Measurements from ENCODE around the gene BRMS1.
"Not testable (repeated sequence)": the region's sequence is repeated elsewhere in the genome, so short reads cannot be mapped to it uniquely, and the experiment has no call there.

GRCh38 chr11:66380264-66380663, 35.4 kb upstream of the BRMS1 start:
- not testable (repeated sequence) for TF ChIP-seq CTCF (optimal IDR thresholded peaks at IDR 0.05 in 1 of 3, IDR thresholded peaks at IDR 0.05 in 1 of 3, conservative IDR thresholded peaks at IDR 0.05 in 1 of 3; ENCODE audit: extremely low read depth in 1 of 3, insufficient read depth in 2 of 3, low read length in 3 of 3); EZH2 (IDR thresholded peaks at IDR 0.05; ENCODE audit: low read length)
